HUES6 (cell line): ENCODE data around the gene TPD52L2.

Source experiments
- H3K27ac ChIP-seq: 2 replicates; pipeline ENCODE4 v1.7.0; 2013; ENCODE audit warnings: low read depth, mild to moderate bottlenecking, low read length, inconsistent platforms
- H3K27me3 ChIP-seq: 2 replicates; pipeline ENCODE4 v1.6.1; 2013; ENCODE audit warnings: low read length; ENCODE audit not compliant: control insufficient read depth, insufficient read depth
- H3K36me3 ChIP-seq: 2 replicates; pipeline ENCODE4 v1.6.1; 2013; ENCODE audit warnings: low read length; ENCODE audit not compliant: control insufficient read depth, insufficient read depth
- H3K4me1 ChIP-seq: 2 replicates; pipeline ENCODE4 v1.6.1; 2013; ENCODE audit warnings: low read length; ENCODE audit not compliant: control insufficient read depth, insufficient read depth
- H3K4me3 ChIP-seq: 2 replicates; pipeline ENCODE4 v1.5.1; 2013; ENCODE audit warnings: low read depth, low read length
- H3K9ac ChIP-seq: one replicate; pipeline ENCODE4 v1.6.1; 2013; ENCODE audit warnings: mild to moderate bottlenecking, low read length
- H3K9me3 ChIP-seq: 2 replicates; pipeline ENCODE4 v1.6.1; 2013; ENCODE audit warnings: low read depth, low read length; ENCODE audit not compliant: control insufficient read depth, insufficient read depth

TPD52L2 gene

GRCh38 chr20:63836458-63837344 is 28.4 kb upstream of the TPD52L2 start:
- Histone ChIP-seq H3K9ac (no peak overlapping the region), H3K9me3 (no peaks in the 10 kb centered on the region), H3K4me3 (no peak overlapping the region), H3K4me1 (peaks cover 22% of the 10 kb centered on the region), H3K36me3 (no peaks in the 10 kb centered on the region), H3K27ac (no peak overlapping the region), H3K27me3 (peaks cover 21% of the 10 kb centered on the region)

- Histone ChIP-seq H3K27ac (no peak overlapping the region), H3K4me1 (peaks cover 20% of the 10 kb centered on the region), H3K27me3 (peaks cover 13% of the 10 kb centered on the region), H3K9me3 (no peaks in the 10 kb centered on the region), H3K36me3 (no peaks in the 10 kb centered on the region), H3K4me3 (no peak overlapping the region), H3K9ac (no peak overlapping the region)
Measured at GRCh38 chr20:63837479-63837878, 27.6 kb upstream of the TPD52L2 start.

GRCh38 chr20:63839620-63840019 is 25.4 kb upstream of the TPD52L2 start:
- Histone ChIP-seq H3K27ac (no peak overlapping the region), H3K27me3 (no peaks in the 10 kb centered on the region), H3K9ac (no peak overlapping the region), H3K4me1 (peaks cover 18% of the 10 kb centered on the region), H3K9me3 (no peaks in the 10 kb centered on the region), H3K4me3 (no peak overlapping the region), H3K36me3 (no peaks in the 10 kb centered on the region)

DNA sequence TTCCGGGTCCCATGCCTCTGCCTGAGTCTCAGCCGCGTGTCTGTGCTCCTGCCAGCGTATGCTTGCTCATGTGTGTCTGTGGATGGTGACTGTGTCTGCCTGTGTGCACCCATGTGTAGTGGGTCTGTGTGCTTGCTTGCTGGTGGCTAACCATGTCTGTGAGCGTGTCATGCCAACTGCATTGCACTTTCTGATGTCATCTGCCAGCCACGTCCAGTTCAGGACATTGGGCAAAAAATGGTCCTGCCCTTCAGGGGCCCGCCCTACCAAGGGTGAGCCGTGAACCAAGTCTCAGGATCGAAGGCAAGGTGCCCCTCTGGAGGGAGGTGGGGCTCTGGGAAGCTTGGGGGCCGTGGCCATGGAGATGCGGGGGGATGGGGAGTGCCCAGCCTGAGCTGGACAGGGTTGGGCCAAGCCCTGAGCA is 24.7 kb upstream of the TPD52L2 start:
- Histone ChIP-seq H3K4me1 (peaks cover 13% of the 10 kb centered on the region), H3K27me3 (no peaks in the 10 kb centered on the region), H3K4me3 (no peak overlapping the region), H3K36me3 (no peaks in the 10 kb centered on the region), H3K27ac (no peak overlapping the region), H3K9ac (no peak overlapping the region), H3K9me3 (no peaks in the 10 kb centered on the region)

DNA sequence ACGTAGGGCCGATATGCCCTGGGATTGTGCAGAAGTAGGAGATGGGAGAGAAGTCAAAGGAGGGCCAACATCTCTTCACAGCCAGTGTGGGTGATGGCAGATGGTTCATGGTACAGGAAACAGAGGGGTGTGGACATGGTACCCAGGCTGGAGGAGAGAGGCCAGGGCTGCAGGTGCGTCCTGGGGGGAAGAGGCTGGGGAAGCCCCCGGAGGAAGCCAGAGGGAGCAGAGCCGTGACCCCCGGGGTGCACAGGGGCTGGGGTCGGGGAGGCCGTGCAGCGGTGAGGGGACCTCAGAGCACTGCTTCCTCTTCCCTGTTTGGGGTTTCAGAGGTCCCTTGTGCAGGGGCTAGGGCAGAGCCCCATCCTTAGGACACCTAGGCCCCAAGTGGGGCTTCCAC is 22.8 kb upstream of the TPD52L2 start:
- H3K4me3 ChIP-seq, result no peak overlapping the region
- H3K27me3 ChIP-seq, result no peaks in the 10 kb centered on the region
- no peaks in the 10 kb centered on the region for H3K9me3 ChIP-seq
- no peak overlapping the region for H3K9ac ChIP-seq
- H3K4me1 ChIP-seq, result peaks cover 14% of the 10 kb centered on the region
- no peak overlapping the region for H3K27ac ChIP-seq
- H3K36me3 ChIP-seq, result no peaks in the 10 kb centered on the region

DNA sequence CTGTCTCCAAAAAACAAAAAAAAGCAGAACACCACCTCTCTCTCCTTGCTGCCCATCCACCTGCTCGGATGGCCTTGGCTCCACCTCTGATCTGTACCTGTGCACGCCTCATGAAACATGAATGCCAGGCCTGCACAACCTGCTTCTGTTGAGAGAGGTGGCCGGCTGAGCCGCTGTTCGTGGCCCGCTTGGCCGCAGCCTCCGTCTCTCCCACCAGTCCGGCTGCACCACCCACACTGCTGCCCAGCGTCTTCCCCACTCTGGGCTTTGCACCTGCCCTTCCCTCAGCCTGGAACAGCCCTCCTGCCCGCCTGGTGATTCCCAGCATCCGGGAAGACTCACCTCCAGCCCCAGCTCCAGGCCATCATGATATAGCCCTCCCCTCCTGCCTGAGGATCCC is 21.8 kb upstream of the TPD52L2 start:
- peaks cover 24% of the 10 kb centered on the region for H3K4me1 ChIP-seq
- no peaks in the 10 kb centered on the region for H3K9me3 ChIP-seq
- H3K4me3 ChIP-seq, result no peak overlapping the region
- no peak overlapping the region for H3K27ac ChIP-seq
- no peaks in the 10 kb centered on the region for H3K36me3 ChIP-seq
- no peaks in the 10 kb centered on the region for H3K27me3 ChIP-seq
- H3K9ac ChIP-seq, result no peak overlapping the region

DNA sequence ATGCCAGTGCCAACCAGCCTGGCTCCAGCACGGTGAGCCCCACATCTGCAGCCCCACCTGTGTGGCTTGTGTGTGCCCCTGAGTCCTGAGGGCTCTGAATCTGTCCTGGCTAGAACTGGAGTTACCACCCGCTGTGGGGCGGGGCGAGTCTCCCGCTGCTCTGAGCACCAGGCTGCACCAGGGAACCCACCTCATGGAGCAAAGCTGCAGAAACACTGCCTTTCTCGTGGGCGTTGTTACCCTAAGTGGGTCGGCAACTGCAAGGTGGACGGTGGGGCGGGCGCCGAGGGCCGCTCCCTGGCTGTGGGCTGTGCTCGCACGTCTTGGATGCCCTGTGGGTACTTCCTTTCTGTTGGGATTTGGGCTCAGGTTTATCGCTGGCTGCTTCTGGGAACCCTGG is 21.3 kb upstream of the TPD52L2 start:
- no peak overlapping the region for H3K27ac ChIP-seq
- H3K36me3 ChIP-seq, result no peaks in the 10 kb centered on the region
- H3K4me1 ChIP-seq, result peaks cover 28% of the 10 kb centered on the region
- no peak overlapping the region for H3K4me3 ChIP-seq
- H3K27me3 ChIP-seq, result no peaks in the 10 kb centered on the region
- no peak overlapping the region for H3K9ac ChIP-seq
- H3K9me3 ChIP-seq, result no peaks in the 10 kb centered on the region

- Histone ChIP-seq H3K27me3 (no peaks in the 10 kb centered on the region), H3K4me1 (peaks cover 28% of the 10 kb centered on the region), H3K9ac (no peak overlapping the region), H3K27ac (no peak overlapping the region), H3K36me3 (no peaks in the 10 kb centered on the region), H3K4me3 (no peak overlapping the region), H3K9me3 (no peaks in the 10 kb centered on the region)
Measured at GRCh38 chr20:63844511-63844991, 20.5 kb upstream of the TPD52L2 start.

DNA sequence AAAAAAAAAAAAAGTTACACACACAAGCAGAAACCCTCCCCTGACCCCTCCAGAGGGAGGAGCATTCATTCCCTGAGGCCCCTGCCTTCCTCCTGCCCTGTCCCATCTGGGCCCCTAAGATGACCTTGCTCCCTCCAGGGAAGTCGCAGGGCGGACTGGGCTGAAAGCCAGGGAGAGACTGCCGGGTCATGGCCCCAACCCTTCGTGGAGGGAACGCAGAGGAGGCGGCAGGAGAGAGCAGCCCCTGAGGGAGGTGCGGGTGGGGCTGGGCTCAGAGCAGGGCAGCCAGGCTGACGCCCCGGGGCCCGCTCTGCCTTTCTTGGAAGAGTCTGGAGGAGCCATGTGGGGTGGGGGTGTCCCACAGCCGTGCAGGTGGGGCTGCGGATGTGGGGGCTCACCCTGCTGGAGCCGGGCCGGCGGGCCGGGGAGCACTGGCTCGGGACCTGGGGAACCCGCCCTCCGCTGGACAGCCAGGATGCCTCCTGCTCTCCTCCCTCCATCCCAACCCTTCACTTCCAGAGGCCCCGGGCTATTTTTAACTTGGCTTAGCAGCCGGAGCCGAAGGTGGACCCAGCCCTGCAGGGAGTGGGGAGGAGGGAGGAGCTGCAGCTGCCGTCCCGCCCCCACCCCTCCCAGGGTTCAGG is 18.8 kb upstream of the TPD52L2 start:
- Histone ChIP-seq H3K27me3 (no peaks in the 10 kb centered on the region), H3K36me3 (no peaks in the 10 kb centered on the region), H3K9me3 (no peaks in the 10 kb centered on the region), H3K4me1 (peaks cover 28% of the 10 kb centered on the region), H3K27ac (peak overlapping the region; percentile 61; the same call in 1 of the 2 replicates), H3K4me3 (peak overlapping the region; percentile 56), H3K9ac (peak overlapping the region; percentile 70)

DNA sequence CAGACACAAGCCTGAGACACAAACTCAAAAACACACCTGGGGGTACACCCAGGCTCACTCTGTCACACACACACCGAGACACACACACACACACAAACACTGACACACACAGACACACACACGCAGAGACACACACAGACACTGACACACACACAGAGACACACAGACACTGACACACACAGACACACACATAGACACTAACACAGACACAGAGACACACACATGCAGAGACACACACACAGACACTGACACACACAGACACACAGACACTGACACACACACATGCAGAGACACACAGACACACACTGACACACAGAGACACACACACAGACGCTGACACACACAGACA is 18.2 kb upstream of the TPD52L2 start:
- H3K27ac ChIP-seq, result no peak overlapping the region; the same call in 1 of the 2 replicates
- no peaks in the 10 kb centered on the region for H3K9me3 ChIP-seq
- peak overlapping the region; percentile 14 for H3K9ac ChIP-seq
- H3K4me3 ChIP-seq, result peak overlapping the region; percentile 6; the same call in 1 of the 2 replicates
- H3K36me3 ChIP-seq, result no peaks in the 10 kb centered on the region
- H3K4me1 ChIP-seq, result peaks cover 28% of the 10 kb centered on the region
- H3K27me3 ChIP-seq, result no peaks in the 10 kb centered on the region
